GM23338 (cell line): ENCODE results near the gene USP6.
"Not testable (repeated sequence)": the region's sequence is repeated elsewhere in the genome, so short reads cannot be mapped to it uniquely, and the experiment has no call there.

Experiments used
- CREB1 ChIP-seq: fragments of 250-450 bp; sonication (Bioruptor Pico); IDR thresholded peaks from 2 replicates; pipeline ENCODE4 v1.5.0; 2020; ENCODE audit warnings: low read depth, mild to moderate bottlenecking, moderate library complexity
- ETS1 ChIP-seq: IDR thresholded peaks from 2 replicates; pipeline ENCODE4 v1.6.1; 2016; ENCODE audit warnings: antibody characterized with exemption
- EZH2 ChIP-seq: fragments of 200-600 bp; sonication (generic); IDR thresholded peaks from one replicate; pipeline ENCODE4 v1.8.0; 2017; ENCODE audit warnings: antibody characterized with exemption, mild to moderate bottlenecking, low read depth; ENCODE audit not compliant: unreplicated experiment
- EZH2phosphoT487 ChIP-seq: fragments of 200-600 bp; sonication (generic); IDR thresholded peaks from one replicate; pipeline ENCODE4 v1.8.1; 2018; ENCODE audit warnings: antibody characterized with exemption; ENCODE audit not compliant: unreplicated experiment
- JUNB ChIP-seq: IDR thresholded peaks from one replicate; pipeline ENCODE4 v1.6.1; 2016; ENCODE audit warnings: antibody characterized with exemption; ENCODE audit not compliant: unreplicated experiment
- NANOG ChIP-seq: IDR thresholded peaks from 2 replicates; pipeline ENCODE4 v1.6.1; 2016; ENCODE audit warnings: antibody characterized with exemption, borderline replicate concordance
- POLR2AphosphoS5 ChIP-seq: IDR thresholded peaks from 2 replicates; pipeline ENCODE4 v1.6.1; 2016; ENCODE audit warnings: antibody characterized with exemption, low read depth
- ZNF114 ChIP-seq: fragments of 250-450 bp; sonication (Bioruptor Pico); IDR thresholded peaks from 2 replicates; pipeline ENCODE4 v1.5.0; 2020; ENCODE audit warnings: mild to moderate bottlenecking, moderate library complexity
- ZNF331 ChIP-seq: fragments of 250-450 bp; sonication (Bioruptor Pico); IDR thresholded peaks from 2 replicates; pipeline ENCODE4 v1.5.0; 2020; ENCODE audit warnings: low read depth, mild to moderate bottlenecking, moderate library complexity
- TF ChIP-seq, protein P1 (sequence below), 2 experiments: fragments of 200-600 bp in 1 of 2; sonication (generic) in 1 of 2; conservative IDR thresholded peaks; 2 replicates each; pipeline versions ENCODE4 v1.5.1 to v1.6.1; 2016 to 2017; ENCODE audit warnings: antibody characterized with exemption in 2 of 2, low read depth in 2 of 2, mild to moderate bottlenecking in 2 of 2, moderate library complexity in 1 of 2
- TF ChIP-seq, protein P2 (sequence below): IDR thresholded peaks from one replicate; pipeline ENCODE4 v1.6.1; 2018; ENCODE audit warnings: antibody characterized with exemption; ENCODE audit not compliant: unreplicated experiment

DNA sequence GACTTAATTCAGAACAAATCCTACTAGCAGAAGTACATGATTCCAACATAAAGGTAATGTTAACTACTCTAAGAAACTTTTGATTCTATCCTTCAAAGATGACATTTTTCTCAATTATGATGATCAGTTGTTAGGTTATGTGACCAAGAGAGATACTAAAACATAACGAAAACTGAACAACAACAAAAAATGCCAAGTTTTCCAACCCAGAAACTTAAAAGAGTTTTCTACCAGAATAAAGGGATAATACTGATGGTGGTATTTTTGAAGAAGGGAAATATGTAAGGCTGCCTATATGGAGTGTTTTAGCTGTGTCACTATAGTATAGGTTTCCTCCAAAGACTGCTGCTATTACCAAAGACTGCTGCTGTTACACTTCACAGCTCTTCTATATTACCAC is 30.3 kb downstream of the USP6 start:
- TF ChIP-seq, protein P1, sequence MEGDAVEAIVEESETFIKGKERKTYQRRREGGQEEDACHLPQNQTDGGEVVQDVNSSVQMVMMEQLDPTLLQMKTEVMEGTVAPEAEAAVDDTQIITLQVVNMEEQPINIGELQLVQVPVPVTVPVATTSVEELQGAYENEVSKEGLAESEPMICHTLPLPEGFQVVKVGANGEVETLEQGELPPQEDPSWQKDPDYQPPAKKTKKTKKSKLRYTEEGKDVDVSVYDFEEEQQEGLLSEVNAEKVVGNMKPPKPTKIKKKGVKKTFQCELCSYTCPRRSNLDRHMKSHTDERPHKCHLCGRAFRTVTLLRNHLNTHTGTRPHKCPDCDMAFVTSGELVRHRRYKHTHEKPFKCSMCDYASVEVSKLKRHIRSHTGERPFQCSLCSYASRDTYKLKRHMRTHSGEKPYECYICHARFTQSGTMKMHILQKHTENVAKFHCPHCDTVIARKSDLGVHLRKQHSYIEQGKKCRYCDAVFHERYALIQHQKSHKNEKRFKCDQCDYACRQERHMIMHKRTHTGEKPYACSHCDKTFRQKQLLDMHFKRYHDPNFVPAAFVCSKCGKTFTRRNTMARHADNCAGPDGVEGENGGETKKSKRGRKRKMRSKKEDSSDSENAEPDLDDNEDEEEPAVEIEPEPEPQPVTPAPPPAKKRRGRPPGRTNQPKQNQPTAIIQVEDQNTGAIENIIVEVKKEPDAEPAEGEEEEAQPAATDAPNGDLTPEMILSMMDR (conservative IDR thresholded peaks at IDR 0.05; ENCODE audit: low read depth in 2 of 2) = not testable (repeated sequence)
- TF ChIP-seq, protein P2, sequence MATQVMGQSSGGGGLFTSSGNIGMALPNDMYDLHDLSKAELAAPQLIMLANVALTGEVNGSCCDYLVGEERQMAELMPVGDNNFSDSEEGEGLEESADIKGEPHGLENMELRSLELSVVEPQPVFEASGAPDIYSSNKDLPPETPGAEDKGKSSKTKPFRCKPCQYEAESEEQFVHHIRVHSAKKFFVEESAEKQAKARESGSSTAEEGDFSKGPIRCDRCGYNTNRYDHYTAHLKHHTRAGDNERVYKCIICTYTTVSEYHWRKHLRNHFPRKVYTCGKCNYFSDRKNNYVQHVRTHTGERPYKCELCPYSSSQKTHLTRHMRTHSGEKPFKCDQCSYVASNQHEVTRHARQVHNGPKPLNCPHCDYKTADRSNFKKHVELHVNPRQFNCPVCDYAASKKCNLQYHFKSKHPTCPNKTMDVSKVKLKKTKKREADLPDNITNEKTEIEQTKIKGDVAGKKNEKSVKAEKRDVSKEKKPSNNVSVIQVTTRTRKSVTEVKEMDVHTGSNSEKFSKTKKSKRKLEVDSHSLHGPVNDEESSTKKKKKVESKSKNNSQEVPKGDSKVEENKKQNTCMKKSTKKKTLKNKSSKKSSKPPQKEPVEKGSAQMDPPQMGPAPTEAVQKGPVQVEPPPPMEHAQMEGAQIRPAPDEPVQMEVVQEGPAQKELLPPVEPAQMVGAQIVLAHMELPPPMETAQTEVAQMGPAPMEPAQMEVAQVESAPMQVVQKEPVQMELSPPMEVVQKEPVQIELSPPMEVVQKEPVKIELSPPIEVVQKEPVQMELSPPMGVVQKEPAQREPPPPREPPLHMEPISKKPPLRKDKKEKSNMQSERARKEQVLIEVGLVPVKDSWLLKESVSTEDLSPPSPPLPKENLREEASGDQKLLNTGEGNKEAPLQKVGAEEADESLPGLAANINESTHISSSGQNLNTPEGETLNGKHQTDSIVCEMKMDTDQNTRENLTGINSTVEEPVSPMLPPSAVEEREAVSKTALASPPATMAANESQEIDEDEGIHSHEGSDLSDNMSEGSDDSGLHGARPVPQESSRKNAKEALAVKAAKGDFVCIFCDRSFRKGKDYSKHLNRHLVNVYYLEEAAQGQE = not testable (repeated sequence)
- TF ChIP-seq EZH2; POLR2AphosphoS5; CREB1 (CRISPR knock-in tag); ZNF114 (CRISPR knock-in tag); EZH2phosphoT487; NANOG; ETS1; ZNF331 (CRISPR knock-in tag); JUNB: not testable (repeated sequence)
